ENCODE measurements around the gene TNS1.
A peak's percentile ranks its signal among the peaks of the same experiment; 100 is the strongest.

TNS1 gene

GRCh38 chr2:217927601-217928323 lies 75.0 kb downstream of the TNS1 start:
- H3K27ac ChIP-seq (ENCODE audit: poor library complexity, severe bottlenecking): peak overlapping the region; percentile 43
- no peak overlapping the region for H3K4me3 ChIP-seq (ENCODE audit: severe bottlenecking)

GRCh38 chr2:217926801-217927200 lies 76.0 kb downstream of the TNS1 start:
- Histone ChIP-seq H3K4me3 (ENCODE audit: severe bottlenecking) (no peak overlapping the region), H3K36me3 (ENCODE audit: low read depth) (no peaks in the 10 kb centered on the region), H3K9me3 (ENCODE audit: severe bottlenecking) (no peaks in the 10 kb centered on the region), H3K4me1 (ENCODE audit: insufficient read depth, poor library complexity, severe bottlenecking) (peaks cover 11% of the 10 kb centered on the region), H3K27ac (ENCODE audit: poor library complexity, severe bottlenecking) (no peak overlapping the region), H3K27me3 (ENCODE audit: insufficient read depth, poor library complexity, severe bottlenecking) (no peaks in the 10 kb centered on the region)
- ATAC-seq (ENCODE audit: low read depth): no peak
- TF ChIP-seq CTCF (IDR thresholded peaks at IDR 0.05; ENCODE audit: poor library complexity, severe bottlenecking): no peak
- no peak for DNase-seq (ENCODE audit: low spot score)

More at GRCh38 chr2:217927601-217928323, 75.0 kb downstream of the TNS1 start:
- ATAC-seq (ENCODE audit: low read depth) (no peak), DNase-seq (ENCODE audit: low spot score) (no peak)
- no peaks in the 10 kb centered on the region for H3K27me3 ChIP-seq (ENCODE audit: insufficient read depth, poor library complexity, severe bottlenecking)
- H3K4me1 ChIP-seq (ENCODE audit: insufficient read depth, poor library complexity, severe bottlenecking): peaks cover 11% of the 10 kb centered on the region
- TF ChIP-seq CTCF (IDR thresholded peaks at IDR 0.05; ENCODE audit: poor library complexity, severe bottlenecking): no peak
- H3K9me3 ChIP-seq (ENCODE audit: severe bottlenecking): no peaks in the 10 kb centered on the region
- no peaks in the 10 kb centered on the region for H3K36me3 ChIP-seq (ENCODE audit: low read depth)

- no peak for TF ChIP-seq CTCF (IDR thresholded peaks at IDR 0.05; ENCODE audit: poor library complexity, severe bottlenecking)
- H3K4me1 ChIP-seq (ENCODE audit: insufficient read depth, poor library complexity, severe bottlenecking): peaks cover 23% of the 10 kb centered on the region
- ATAC-seq (ENCODE audit: low read depth): no peak
- H3K9me3 ChIP-seq (ENCODE audit: severe bottlenecking): no peaks in the 10 kb centered on the region
- H3K27ac ChIP-seq (ENCODE audit: poor library complexity, severe bottlenecking): no peak overlapping the region
- no peaks in the 10 kb centered on the region for H3K27me3 ChIP-seq (ENCODE audit: insufficient read depth, poor library complexity, severe bottlenecking)
- no peak overlapping the region for H3K4me3 ChIP-seq (ENCODE audit: severe bottlenecking)
- no peaks in the 10 kb centered on the region for H3K36me3 ChIP-seq (ENCODE audit: low read depth)
- no peak for DNase-seq (ENCODE audit: low spot score)
Observed at GRCh38 chr2:217924346-217924901, 78.4 kb downstream of the TNS1 start.

- H3K9me3 ChIP-seq (ENCODE audit: severe bottlenecking): no peaks in the 10 kb centered on the region
- H3K27me3 ChIP-seq (ENCODE audit: insufficient read depth, poor library complexity, severe bottlenecking): no peaks in the 10 kb centered on the region
- no peak for DNase-seq (ENCODE audit: low spot score)
- no peak for ATAC-seq (ENCODE audit: low read depth)
- no peak overlapping the region for H3K27ac ChIP-seq (ENCODE audit: poor library complexity, severe bottlenecking)
- H3K4me1 ChIP-seq (ENCODE audit: insufficient read depth, poor library complexity, severe bottlenecking): peaks cover 20% of the 10 kb centered on the region
- no peak overlapping the region for H3K4me3 ChIP-seq (ENCODE audit: severe bottlenecking)
- H3K36me3 ChIP-seq (ENCODE audit: low read depth): no peaks in the 10 kb centered on the region
- TF ChIP-seq CTCF (IDR thresholded peaks at IDR 0.05; ENCODE audit: poor library complexity, severe bottlenecking): no peak
Observed at GRCh38 chr2:217923007-217923686, 79.6 kb downstream of the TNS1 start.

Data from RWPE2 (cell line).